Ishikawa (cell line): ENCODE results near the gene OVCH1.

Experiments
- CEBPB ChIP-seq: IDR thresholded peaks from 2 replicates; pipeline ENCODE4 v1.6.1; 2012
- RAD21 ChIP-seq: IDR thresholded peaks from 2 replicates; pipeline ENCODE4 v1.6.1; 2012; ENCODE audit warnings: low read depth
- TAF1 ChIP-seq: IDR thresholded peaks from 2 replicates; pipeline ENCODE4 v1.6.1; 2012; ENCODE audit warnings: low read depth, mild to moderate bottlenecking
- TCF12 ChIP-seq: IDR thresholded peaks from 2 replicates; pipeline ENCODE4 v1.6.1; 2012; ENCODE audit warnings: low read depth
- YY1 ChIP-seq: IDR thresholded peaks from 2 replicates; pipeline ENCODE4 v1.6.1; 2012; ENCODE audit warnings: low read depth

DNA sequence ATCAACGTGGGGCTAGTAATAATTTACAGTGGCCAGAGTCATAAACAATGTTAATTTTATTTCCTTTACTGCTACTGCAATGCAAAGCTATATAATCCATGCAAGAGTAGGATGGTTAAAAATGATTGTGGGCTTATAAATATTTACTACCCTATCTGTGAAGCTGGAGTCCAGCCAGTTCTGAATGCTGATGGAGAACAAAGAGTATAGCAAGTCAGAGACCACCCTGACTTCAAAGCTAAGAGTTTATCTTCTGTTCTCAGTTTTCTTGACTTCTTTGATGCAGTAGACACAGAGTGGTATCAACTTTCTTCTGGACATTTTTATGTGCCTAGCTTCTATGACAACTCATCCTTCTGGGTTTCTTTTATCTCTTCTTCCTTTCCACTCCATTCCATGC is 34.0 kb upstream of the OVCH1 start:
- TF ChIP-seq CEBPB (no peak), TCF12 (no peak), RAD21 (no peak), TAF1 (no peak), YY1 (no peak)
